SK-N-SH (cell line): ENCODE measurements around the gene OR1J1. TPM values are rescaled to one million over a fixed set of nuclear protein-coding genes. Genes with fewer than 3 reads are reported as not detected.

Experiments
- CTCF ChIA-PET: fragments of 300-600, 350-600 bp; formaldehyde crosslinking; extraction: SDS; loops from one replicate; lab custom pipeline; 2021; lab: Yijun Ruan, JAX
- POLR2A ChIA-PET: fragments of 350-600 bp; sonication (Branson Sonifier 250); formaldehyde crosslinking; extraction: SDS; loops from one replicate; lab custom pipeline; 2020; ENCODE audit warnings: antibody characterized with exemption, inconsistent platforms; lab: Yijun Ruan, JAX
- DNase-seq: peaks from one replicate; pipeline ENCODE4 v3.0.0; 2012
- H2AFZ ChIP-seq: fragments of 200-600 bp; sonication (generic); 2 replicates; pipeline ENCODE4 v1.8.1; 2016; ENCODE audit warnings: antibody characterized with exemption, mild to moderate bottlenecking, low read depth
- H3F3A ChIP-seq: fragments of 200-600 bp; sonication (generic); replicated peaks from 2 replicates; pipeline ENCODE3; 2016; ENCODE audit warnings: antibody characterized with exemption, mild to moderate bottlenecking; ENCODE audit not compliant: insufficient read depth
- H3K27ac ChIP-seq, 2 experiments: fragments of 200-500 bp in 1 of 2; fragments of 200-600 bp in 1 of 2; sonication (Bioruptor generic) in 1 of 2; sonication (generic), shearing (Covaris generic) in 1 of 2; 2 replicates each; pipeline versions ENCODE4 v1.5.1 to v1.6.1; 2014 to 2016; ENCODE audit warnings: low read depth in 2 of 2, inconsistent platforms in 1 of 2, low read length in 1 of 2, mild to moderate bottlenecking in 1 of 2, mixed read lengths in 1 of 2
- H3K27me3 ChIP-seq: fragments of 200-600 bp; sonication (generic), shearing (Covaris generic); 2 replicates; pipeline ENCODE4 v1.6.1; 2016; ENCODE audit warnings: mixed run types; ENCODE audit not compliant: insufficient read depth
- H3K36me3 ChIP-seq, 2 experiments: fragments of 200-500 bp in 1 of 2; fragments of 200-600 bp in 1 of 2; sonication (Bioruptor generic) in 1 of 2; sonication (generic) in 1 of 2; replicated peaks in 1 of 2; 2 replicates each; pipeline versions ENCODE3 to v1.5.1; 2014 to 2016; ENCODE audit warnings: low read length in 1 of 2, mild to moderate bottlenecking in 1 of 2; ENCODE audit not compliant: insufficient read depth in 2 of 2, control insufficient read depth in 1 of 2
- H3K4me1 ChIP-seq, 2 experiments: fragments of 200-500 bp in 1 of 2; fragments of 200-600 bp in 1 of 2; sonication (Bioruptor generic) in 1 of 2; sonication (generic), shearing (Covaris generic) in 1 of 2; 2 replicates each; pipeline versions ENCODE4 v1.5.1 to v1.6.1; 2014 to 2016; ENCODE audit warnings: low read depth in 1 of 2, low read length in 1 of 2, mixed run types in 1 of 2; ENCODE audit not compliant: insufficient read depth in 2 of 2, control insufficient read depth in 1 of 2
- H3K4me2 ChIP-seq: fragments of 200-600 bp; sonication (generic), shearing (Covaris generic); 2 replicates; pipeline ENCODE4 v1.6.1; 2017; ENCODE audit warnings: mixed run types
- H3K4me3 ChIP-seq, 2 experiments: fragments of 200-500 bp in 1 of 2; fragments of 200-600 bp in 1 of 2; sonication (Bioruptor generic) in 1 of 2; sonication (generic), shearing (Covaris generic) in 1 of 2; 2 replicates each; pipeline versions ENCODE4 v1.5.1 to v1.8.1; 2014 to 2016; ENCODE audit warnings: low read depth in 2 of 2, inconsistent platforms in 1 of 2, low read length in 1 of 2, mild to moderate bottlenecking in 1 of 2, mixed read lengths in 1 of 2, moderate library complexity in 1 of 2
- H3K79me2 ChIP-seq: fragments of 200-600 bp; sonication (generic); 2 replicates; pipeline ENCODE4 v1.8.1; 2017; ENCODE audit warnings: mild to moderate bottlenecking; ENCODE audit not compliant: insufficient read depth
- H3K9ac ChIP-seq: fragments of 200-600 bp; sonication (generic); 2 replicates; pipeline ENCODE4 v1.6.1; 2017; ENCODE audit warnings: mixed run types
- H3K9me2 ChIP-seq: fragments of 200-600 bp; sonication (generic); 2 replicates; pipeline ENCODE4 v1.6.1; 2017; ENCODE audit warnings: mixed run types
- H3K9me3 ChIP-seq: fragments of 200-600 bp; sonication (generic); 2 replicates; pipeline ENCODE4 v1.6.1; 2017; ENCODE audit warnings: mixed run types, mild to moderate bottlenecking, moderate library complexity
- H4K20me1 ChIP-seq: fragments of 200-600 bp; sonication (generic); 2 replicates; pipeline ENCODE4 v1.6.1; 2017; ENCODE audit warnings: mild to moderate bottlenecking, mixed run types; ENCODE audit not compliant: insufficient read depth
- FOSL2 ChIP-seq: IDR thresholded peaks from 2 replicates; pipeline ENCODE4 v1.4.0; 2012; ENCODE audit warnings: low read depth, mild to moderate bottlenecking, moderate library complexity, borderline replicate concordance
- GATA2 ChIP-seq: sonication (generic); formaldehyde crosslinking; IDR thresholded peaks from 2 replicates; pipeline ENCODE4 v1.5.0; 2020; ENCODE audit warnings: mild to moderate bottlenecking, missing genetic modification reagents
- MXI1 ChIP-seq: IDR thresholded peaks from 2 replicates; pipeline ENCODE4 v1.6.1; 2012; ENCODE audit warnings: mild to moderate bottlenecking, low read depth, low read length, improper control_type of control experiment
- NFIC ChIP-seq: IDR thresholded peaks from 2 replicates; pipeline ENCODE4 v1.4.0; 2012; ENCODE audit warnings: borderline replicate concordance
- RAD21 ChIP-seq: IDR thresholded peaks from 2 replicates; pipeline ENCODE4 v1.6.1; 2012; ENCODE audit warnings: mild to moderate bottlenecking, low read length
- RFX5 ChIP-seq: IDR thresholded peaks from 2 replicates; pipeline ENCODE4 v1.6.1; 2012; ENCODE audit warnings: mild to moderate bottlenecking, improper control_type of control experiment, low read length
- RXRA ChIP-seq: IDR thresholded peaks from 2 replicates; pipeline ENCODE4 v1.4.0; 2012; ENCODE audit warnings: low read depth, mild to moderate bottlenecking, borderline replicate concordance
- SMC3 ChIP-seq: IDR thresholded peaks from 2 replicates; pipeline ENCODE4 v1.6.1; 2012; ENCODE audit warnings: low read depth, low read length, improper control_type of control experiment
- TAF1 ChIP-seq: IDR thresholded peaks from 2 replicates; pipeline ENCODE4 v1.6.1; 2012; ENCODE audit warnings: low read depth, mild to moderate bottlenecking, low read length, moderate library complexity, borderline replicate concordance
- WGBS: methylation state at CpG from one replicate; pipeline ENCODE4 v1.1.6; 2017; ENCODE audit warnings: low lambda C conversion rate; 5-methylcytosine and 5-hydroxymethylcytosine counted together
- polyA plus RNA-seq, 3 experiments: library from polyadenylated mRNA; depleted of rRNA; stranded (reverse); fragments of >200 nt; gene quantifications; 2 replicates each; pipeline ENCODE4 v1.2.3, GENCODE V29; 2012
- TF ChIP-seq, protein P1 (sequence below): IDR thresholded peaks from 2 replicates; pipeline ENCODE4 v1.4.0; 2012; ENCODE audit warnings: low read depth, borderline replicate concordance
- TF ChIP-seq, protein P2 (sequence below): IDR thresholded peaks from 2 replicates; pipeline ENCODE4; 2012
- TF ChIP-seq, protein P3 (sequence below): IDR thresholded peaks from 2 replicates; pipeline ENCODE4 v1.6.1; 2012; ENCODE audit warnings: mild to moderate bottlenecking, low read depth, low read length, moderate library complexity

OR1J1 gene
- polyA plus RNA-seq, 1 of the 3 experiments (the other 2 are of a cell fraction), result not detected

DNA sequence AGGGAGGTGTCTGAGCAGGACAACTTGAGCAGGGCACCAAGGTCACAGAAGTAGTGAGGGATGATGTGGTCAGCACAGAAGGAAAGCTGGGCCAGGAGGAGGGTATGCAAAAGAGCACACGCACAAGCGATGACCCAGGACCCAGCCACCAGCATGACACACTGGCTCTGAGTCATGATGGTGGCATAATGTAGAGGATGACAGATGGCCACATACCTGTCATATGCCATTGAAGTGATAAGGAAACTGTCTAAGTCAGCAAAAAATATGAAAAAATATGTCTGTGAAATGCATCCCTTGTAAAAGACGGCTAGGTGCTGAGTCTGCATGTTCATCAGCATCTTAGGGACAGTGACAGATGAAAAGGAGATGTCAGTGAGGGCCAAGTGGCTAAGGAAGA, 380 bp downstream of the OR1J1 start:
- ChIA-PET POLR2A (no interaction called here), CTCF (interaction anchor here (1.4 to 4.8 kb wide), 2 partner anchors 13 to 21 kb away, joined by 3 to 32 read pairs; no protein-coding TSS in a partner anchor)
- Histone ChIP-seq H3K27ac (no peak overlapping the region), H3K9ac (no peak overlapping the region), H3K4me1 (no peaks in the 10 kb centered on the region), H3K9me3 (no peaks in the 10 kb centered on the region), H3K79me2 (no peaks in the 10 kb centered on the region), H3K9me2 (no peaks in the 10 kb centered on the region), H3F3A (no peaks in the 10 kb centered on the region), H3K27me3 (no peaks in the 10 kb centered on the region), H2AFZ (no peak overlapping the region), H3K4me2 (no peak overlapping the region), H3K4me3 (no peak overlapping the region), H3K36me3 (no peaks in the 10 kb centered on the region), H4K20me1 (no peaks in the 10 kb centered on the region)
- 57% methylated on average over 3 of the region's 3 CpGs for WGBS
- no peak for TF ChIP-seq GATA2 (CRISPR knock-in tag)
- TF ChIP-seq TAF1, result no peak
- no peak for TF ChIP-seq MXI1
- no peak for TF ChIP-seq RXRA
- no peak for TF ChIP-seq NFIC
- TF ChIP-seq, protein P1, sequence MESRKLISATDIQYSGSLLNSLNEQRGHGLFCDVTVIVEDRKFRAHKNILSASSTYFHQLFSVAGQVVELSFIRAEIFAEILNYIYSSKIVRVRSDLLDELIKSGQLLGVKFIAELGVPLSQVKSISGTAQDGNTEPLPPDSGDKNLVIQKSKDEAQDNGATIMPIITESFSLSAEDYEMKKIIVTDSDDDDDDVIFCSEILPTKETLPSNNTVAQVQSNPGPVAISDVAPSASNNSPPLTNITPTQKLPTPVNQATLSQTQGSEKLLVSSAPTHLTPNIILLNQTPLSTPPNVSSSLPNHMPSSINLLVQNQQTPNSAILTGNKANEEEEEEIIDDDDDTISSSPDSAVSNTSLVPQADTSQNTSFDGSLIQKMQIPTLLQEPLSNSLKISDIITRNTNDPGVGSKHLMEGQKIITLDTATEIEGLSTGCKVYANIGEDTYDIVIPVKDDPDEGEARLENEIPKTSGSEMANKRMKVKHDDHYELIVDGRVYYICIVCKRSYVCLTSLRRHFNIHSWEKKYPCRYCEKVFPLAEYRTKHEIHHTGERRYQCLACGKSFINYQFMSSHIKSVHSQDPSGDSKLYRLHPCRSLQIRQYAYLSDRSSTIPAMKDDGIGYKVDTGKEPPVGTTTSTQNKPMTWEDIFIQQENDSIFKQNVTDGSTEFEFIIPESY, result no peak
- TF ChIP-seq, protein P2, sequence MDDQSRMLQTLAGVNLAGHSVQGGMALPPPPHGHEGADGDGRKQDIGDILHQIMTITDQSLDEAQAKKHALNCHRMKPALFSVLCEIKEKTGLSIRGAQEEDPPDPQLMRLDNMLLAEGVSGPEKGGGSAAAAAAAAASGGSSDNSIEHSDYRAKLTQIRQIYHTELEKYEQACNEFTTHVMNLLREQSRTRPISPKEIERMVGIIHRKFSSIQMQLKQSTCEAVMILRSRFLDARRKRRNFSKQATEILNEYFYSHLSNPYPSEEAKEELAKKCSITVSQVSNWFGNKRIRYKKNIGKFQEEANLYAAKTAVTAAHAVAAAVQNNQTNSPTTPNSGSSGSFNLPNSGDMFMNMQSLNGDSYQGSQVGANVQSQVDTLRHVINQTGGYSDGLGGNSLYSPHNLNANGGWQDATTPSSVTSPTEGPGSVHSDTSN, result no peak
- no peak for TF ChIP-seq RFX5
- TF ChIP-seq RAD21, result no peak
- TF ChIP-seq FOSL2, result no peak
- TF ChIP-seq, protein P3, sequence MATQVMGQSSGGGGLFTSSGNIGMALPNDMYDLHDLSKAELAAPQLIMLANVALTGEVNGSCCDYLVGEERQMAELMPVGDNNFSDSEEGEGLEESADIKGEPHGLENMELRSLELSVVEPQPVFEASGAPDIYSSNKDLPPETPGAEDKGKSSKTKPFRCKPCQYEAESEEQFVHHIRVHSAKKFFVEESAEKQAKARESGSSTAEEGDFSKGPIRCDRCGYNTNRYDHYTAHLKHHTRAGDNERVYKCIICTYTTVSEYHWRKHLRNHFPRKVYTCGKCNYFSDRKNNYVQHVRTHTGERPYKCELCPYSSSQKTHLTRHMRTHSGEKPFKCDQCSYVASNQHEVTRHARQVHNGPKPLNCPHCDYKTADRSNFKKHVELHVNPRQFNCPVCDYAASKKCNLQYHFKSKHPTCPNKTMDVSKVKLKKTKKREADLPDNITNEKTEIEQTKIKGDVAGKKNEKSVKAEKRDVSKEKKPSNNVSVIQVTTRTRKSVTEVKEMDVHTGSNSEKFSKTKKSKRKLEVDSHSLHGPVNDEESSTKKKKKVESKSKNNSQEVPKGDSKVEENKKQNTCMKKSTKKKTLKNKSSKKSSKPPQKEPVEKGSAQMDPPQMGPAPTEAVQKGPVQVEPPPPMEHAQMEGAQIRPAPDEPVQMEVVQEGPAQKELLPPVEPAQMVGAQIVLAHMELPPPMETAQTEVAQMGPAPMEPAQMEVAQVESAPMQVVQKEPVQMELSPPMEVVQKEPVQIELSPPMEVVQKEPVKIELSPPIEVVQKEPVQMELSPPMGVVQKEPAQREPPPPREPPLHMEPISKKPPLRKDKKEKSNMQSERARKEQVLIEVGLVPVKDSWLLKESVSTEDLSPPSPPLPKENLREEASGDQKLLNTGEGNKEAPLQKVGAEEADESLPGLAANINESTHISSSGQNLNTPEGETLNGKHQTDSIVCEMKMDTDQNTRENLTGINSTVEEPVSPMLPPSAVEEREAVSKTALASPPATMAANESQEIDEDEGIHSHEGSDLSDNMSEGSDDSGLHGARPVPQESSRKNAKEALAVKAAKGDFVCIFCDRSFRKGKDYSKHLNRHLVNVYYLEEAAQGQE, result no peak
- no peak for TF ChIP-seq SMC3
- DNase-seq, result no peak
